ENCODE measurements around the gene LRRC73.

LRRC73 gene

GRCh38 chr6:43478008-43478372, 32.2 kb downstream of the LRRC73 start:
- H3K27me3 ChIP-seq (ENCODE audit: insufficient read depth, low read length, poor library complexity) = no peaks in the 10 kb centered on the region
- ATAC-seq (ENCODE audit: insufficient read depth, low read depth) (peak; percentile 5; the same call in 1 of the 3 replicates), DNase-seq (no peak)
- peaks cover 28% of the 10 kb centered on the region for H3K4me1 ChIP-seq (ENCODE audit: insufficient read depth, low read length)
- H3K9ac ChIP-seq (ENCODE audit: low read depth, low read length) = peak overlapping the region; percentile 67
- peak overlapping the region; percentile 82 to 87 for H3K4me3 ChIP-seq (ENCODE audit: low read depth in 1 of 2, low read length in 2 of 2)
- no peak for TF ChIP-seq EZH2 (IDR thresholded peaks at IDR 0.05; ENCODE audit: borderline replicate concordance, low read depth, low read length, severe bottlenecking)
- TF ChIP-seq, protein P1, sequence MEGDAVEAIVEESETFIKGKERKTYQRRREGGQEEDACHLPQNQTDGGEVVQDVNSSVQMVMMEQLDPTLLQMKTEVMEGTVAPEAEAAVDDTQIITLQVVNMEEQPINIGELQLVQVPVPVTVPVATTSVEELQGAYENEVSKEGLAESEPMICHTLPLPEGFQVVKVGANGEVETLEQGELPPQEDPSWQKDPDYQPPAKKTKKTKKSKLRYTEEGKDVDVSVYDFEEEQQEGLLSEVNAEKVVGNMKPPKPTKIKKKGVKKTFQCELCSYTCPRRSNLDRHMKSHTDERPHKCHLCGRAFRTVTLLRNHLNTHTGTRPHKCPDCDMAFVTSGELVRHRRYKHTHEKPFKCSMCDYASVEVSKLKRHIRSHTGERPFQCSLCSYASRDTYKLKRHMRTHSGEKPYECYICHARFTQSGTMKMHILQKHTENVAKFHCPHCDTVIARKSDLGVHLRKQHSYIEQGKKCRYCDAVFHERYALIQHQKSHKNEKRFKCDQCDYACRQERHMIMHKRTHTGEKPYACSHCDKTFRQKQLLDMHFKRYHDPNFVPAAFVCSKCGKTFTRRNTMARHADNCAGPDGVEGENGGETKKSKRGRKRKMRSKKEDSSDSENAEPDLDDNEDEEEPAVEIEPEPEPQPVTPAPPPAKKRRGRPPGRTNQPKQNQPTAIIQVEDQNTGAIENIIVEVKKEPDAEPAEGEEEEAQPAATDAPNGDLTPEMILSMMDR (IDR thresholded peaks at IDR 0.05; ENCODE audit: borderline replicate concordance, extremely low read depth, low read length, poor library complexity, severe bottlenecking) = no peak
- peak overlapping the region; percentile 88 for H3K4me2 ChIP-seq (ENCODE audit: insufficient read depth, low read length)
- H3K79me2 ChIP-seq (ENCODE audit: insufficient read depth, low read length) = peaks cover 41% of the 10 kb centered on the region
- H2AFZ ChIP-seq (ENCODE audit: low read depth, low read length) = peak overlapping the region; percentile 85
- H4K20me1 ChIP-seq (ENCODE audit: insufficient read depth, low read length) = no peaks in the 10 kb centered on the region
- H3K36me3 ChIP-seq (ENCODE audit: insufficient read depth, low read length) = no peaks in the 10 kb centered on the region
- H3K27ac ChIP-seq (ENCODE audit: low read length) = peak overlapping the region; percentile 76
- H3K9me3 ChIP-seq (ENCODE audit: insufficient read depth, low read length, severe bottlenecking) = no peaks in the 10 kb centered on the region

DNA sequence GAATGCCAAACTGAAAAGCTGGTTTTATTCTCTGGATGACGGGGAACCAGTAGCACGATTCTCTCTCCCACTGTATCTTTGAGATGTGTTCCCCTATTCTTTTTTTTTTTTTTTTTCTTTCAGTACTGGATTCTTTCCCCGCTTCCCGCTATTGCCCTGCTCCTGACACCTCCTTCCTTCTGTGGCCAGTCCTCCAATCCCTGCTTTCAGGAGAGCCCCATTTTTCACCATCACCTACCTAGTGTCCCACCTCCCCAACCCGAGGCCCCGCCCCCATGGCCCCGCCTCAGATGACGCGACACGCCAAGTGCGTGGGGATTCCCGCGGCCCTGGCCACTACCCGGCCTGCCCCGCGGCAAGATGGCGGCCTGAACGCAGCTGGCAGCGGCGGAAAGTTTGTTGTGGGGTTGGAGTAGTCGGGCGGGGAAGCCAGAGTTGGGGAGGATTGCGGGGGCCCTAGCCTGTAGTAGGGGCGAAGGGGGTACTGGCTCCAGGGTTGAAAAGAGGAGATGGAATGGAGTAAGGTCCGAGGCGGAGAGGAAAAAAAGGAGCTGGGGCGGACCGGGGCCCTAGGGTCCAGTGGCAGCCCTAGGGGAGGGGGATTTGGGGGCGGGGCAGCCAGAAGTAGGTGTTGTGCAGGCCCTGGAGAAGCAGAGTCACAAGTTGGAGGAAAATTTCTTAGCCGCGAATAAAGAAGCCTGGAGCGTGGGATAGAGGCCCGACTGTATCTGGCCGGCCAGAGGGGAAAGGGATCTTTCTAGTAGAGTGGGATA, 32.7 kb downstream of the LRRC73 start, which contains the start of gene TJAP1:
Gene TJAP1 (plus strand): TSS at position 336 of the 773 bp plus-strand sequence. CDS start 21,432 bp downstream, outside the sequence.
- Histone ChIP-seq H3K27ac (ENCODE audit: low read length) (peak within 1 kb of the TSS; percentile 76), H2AFZ (ENCODE audit: low read depth, low read length) (peak within 1 kb of the TSS; percentile 85), H3K4me1 (ENCODE audit: insufficient read depth, low read length) (peaks cover 28% of the 10 kb centered on the region), H3K9me3 (ENCODE audit: insufficient read depth, low read length, severe bottlenecking) (no peaks in the 10 kb centered on the region), H3K36me3 (ENCODE audit: insufficient read depth, low read length) (no peaks in the 10 kb centered on the region), H3K27me3 (ENCODE audit: insufficient read depth, low read length, poor library complexity) (no peaks in the 10 kb centered on the region), H3K4me3 (ENCODE audit: low read depth in 1 of 2, low read length in 2 of 2) (peak within 1 kb of the TSS; percentile 82 to 87), H3K4me2 (ENCODE audit: insufficient read depth, low read length) (peak within 1 kb of the TSS; percentile 88), H3K79me2 (ENCODE audit: insufficient read depth, low read length) (peaks cover 37% of the 10 kb centered on the region), H3K9ac (ENCODE audit: low read depth, low read length) (peak within 1 kb of the TSS; percentile 67), H4K20me1 (ENCODE audit: insufficient read depth, low read length) (no peaks in the 10 kb centered on the region)
- ATAC-seq (ENCODE audit: insufficient read depth, low read depth) (peak; percentile 97), DNase-seq (peak; percentile 94)
- TF ChIP-seq, protein P1 (IDR thresholded peaks at IDR 0.05; ENCODE audit: borderline replicate concordance, extremely low read depth, low read length, poor library complexity, severe bottlenecking) = no peak
- TF ChIP-seq EZH2 (IDR thresholded peaks at IDR 0.05; ENCODE audit: borderline replicate concordance, low read depth, low read length, severe bottlenecking) = no peak

- Histone ChIP-seq H3K27ac (ENCODE audit: low read length) (no peak overlapping the region), H3K27me3 (ENCODE audit: insufficient read depth, low read length, poor library complexity) (no peaks in the 10 kb centered on the region), H3K4me3 (ENCODE audit: low read depth in 1 of 2, low read length in 2 of 2) (peak overlapping the region; percentile 82 to 87; a peak in 3 of 4 replicates)
Measured at GRCh38 chr6:43476746-43477145, 33.4 kb downstream of the LRRC73 start.

More at GRCh38 chr6:43476746-43477145, 33.4 kb downstream of the LRRC73 start:
- no peaks in the 10 kb centered on the region for H4K20me1 ChIP-seq (ENCODE audit: insufficient read depth, low read length)
- peak overlapping the region; percentile 67 for H3K9ac ChIP-seq (ENCODE audit: low read depth, low read length)
- H2AFZ ChIP-seq (ENCODE audit: low read depth, low read length) = peak overlapping the region; percentile 85
- H3K36me3 ChIP-seq (ENCODE audit: insufficient read depth, low read length) = no peaks in the 10 kb centered on the region
- DNase-seq = no peak
- H3K9me3 ChIP-seq (ENCODE audit: insufficient read depth, low read length, severe bottlenecking) = no peaks in the 10 kb centered on the region
- H3K79me2 ChIP-seq (ENCODE audit: insufficient read depth, low read length) = peaks cover 30% of the 10 kb centered on the region
- H3K4me2 ChIP-seq (ENCODE audit: insufficient read depth, low read length) = peak overlapping the region; percentile 88
- TF ChIP-seq, protein P1 (IDR thresholded peaks at IDR 0.05; ENCODE audit: borderline replicate concordance, extremely low read depth, low read length, poor library complexity, severe bottlenecking) = no peak
- no peak for TF ChIP-seq EZH2 (IDR thresholded peaks at IDR 0.05; ENCODE audit: borderline replicate concordance, low read depth, low read length, severe bottlenecking)
- peaks cover 28% of the 10 kb centered on the region for H3K4me1 ChIP-seq (ENCODE audit: insufficient read depth, low read length)
- ATAC-seq (ENCODE audit: insufficient read depth, low read depth) = no peak
